Muscle layer of duodenum (tissue), 2 donors: Measurements from ENCODE around the gene CASQ2.
"Not testable (repeated sequence)": the region's sequence is repeated elsewhere in the genome, so short reads cannot be mapped to it uniquely, and the experiment has no call there.

Source experiments
- H3K27ac ChIP-seq: one replicate; pipeline ENCODE4 v1.7.0; 2013; ENCODE audit warnings: mild to moderate bottlenecking, low read length
- H3K27me3 ChIP-seq: one replicate; pipeline ENCODE4 v1.7.0; 2013; ENCODE audit warnings: low read depth, mild to moderate bottlenecking, control low read depth, low read length
- H3K36me3 ChIP-seq, 2 donors: one replicate each; pipeline ENCODE4 v1.7.0; 2013; ENCODE audit warnings: low read length in 2 of 2, control low read depth in 1 of 2, mild to moderate bottlenecking in 1 of 2; ENCODE audit not compliant: insufficient read depth in 2 of 2, control insufficient read depth in 1 of 2
- H3K4me1 ChIP-seq, 2 donors: one replicate each; pipeline ENCODE4 v1.7.0; 2013; ENCODE audit warnings: low read length in 2 of 2, mild to moderate bottlenecking in 2 of 2, control low read depth in 1 of 2, moderate library complexity in 1 of 2; ENCODE audit not compliant: insufficient read depth in 2 of 2, control insufficient read depth in 1 of 2
- H3K4me3 ChIP-seq, 2 donors: one replicate each; pipeline ENCODE4 v1.7.0; 2013; ENCODE audit warnings: low read length in 2 of 2, low read depth in 1 of 2, mild to moderate bottlenecking in 1 of 2
- H3K9me3 ChIP-seq, 2 donors: one replicate each; pipeline ENCODE4 v1.7.0; 2013; ENCODE audit warnings: low read length in 2 of 2, control low read depth in 1 of 2, mild to moderate bottlenecking in 1 of 2; ENCODE audit not compliant: control insufficient read depth in 1 of 2
- donor health status: healthy.

CASQ2 gene

DNA sequence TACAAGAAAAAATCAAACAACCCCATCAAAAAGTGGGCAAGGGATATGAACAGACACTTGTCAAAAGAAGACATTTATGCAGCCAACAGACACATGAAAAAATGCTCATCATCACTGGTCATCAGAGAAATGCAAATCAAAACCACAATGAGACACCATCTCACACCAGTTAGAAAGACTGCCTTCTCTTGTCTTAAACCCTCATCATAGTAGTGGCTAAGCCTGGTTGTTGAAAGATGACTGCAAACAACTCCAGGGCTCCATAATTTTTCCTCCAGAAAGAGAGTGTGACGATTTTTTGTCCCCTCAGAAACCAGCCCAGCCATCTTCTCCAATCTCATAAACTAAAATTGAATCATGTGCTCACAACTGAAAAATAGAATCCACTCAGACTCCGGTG lies 12.1 kb upstream of the CASQ2 start:
- H3K4me3 ChIP-seq, H3K4me1 ChIP-seq, H3K9me3 ChIP-seq, H3K36me3 ChIP-seq, H3K27ac ChIP-seq, H3K27me3 ChIP-seq: not testable (repeated sequence)

DNA sequence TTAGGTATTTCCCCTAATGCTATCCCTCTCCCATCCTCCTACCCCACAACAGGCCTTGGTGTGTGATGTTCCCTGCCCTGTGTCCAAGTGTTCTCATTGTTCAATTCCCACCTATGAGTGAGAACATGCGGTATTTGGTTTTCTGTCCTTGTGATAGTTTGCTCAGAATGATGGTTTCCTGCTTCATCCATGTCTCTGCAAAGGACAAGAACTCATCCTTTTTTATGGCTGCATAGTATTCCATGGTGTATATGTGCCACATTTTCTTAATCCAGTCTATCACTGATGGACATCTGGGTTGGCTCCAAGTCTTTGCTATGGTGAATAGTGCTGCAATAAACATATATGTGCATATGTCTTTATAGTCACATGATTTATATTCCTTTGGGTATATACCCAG lies 10.6 kb upstream of the CASQ2 start:
- H3K36me3 ChIP-seq, H3K4me3 ChIP-seq, H3K4me1 ChIP-seq, H3K27ac ChIP-seq, H3K9me3 ChIP-seq, H3K27me3 ChIP-seq: not testable (repeated sequence)

GRCh38 chr1:115771847-115772457 lies 3.4 kb upstream of the CASQ2 start:
- H3K4me1 ChIP-seq: peaks cover 5 to 7% of the 10 kb centered on the region in 2 donors
- no peaks in the 10 kb centered on the region for H3K9me3 ChIP-seq
- H3K4me3 ChIP-seq: peak overlapping the region in 1 of 2 donors; percentile 22
- H3K27ac ChIP-seq: no peak overlapping the region
- no peaks in the 10 kb centered on the region for H3K36me3 ChIP-seq
- no peaks in the 10 kb centered on the region for H3K27me3 ChIP-seq

DNA sequence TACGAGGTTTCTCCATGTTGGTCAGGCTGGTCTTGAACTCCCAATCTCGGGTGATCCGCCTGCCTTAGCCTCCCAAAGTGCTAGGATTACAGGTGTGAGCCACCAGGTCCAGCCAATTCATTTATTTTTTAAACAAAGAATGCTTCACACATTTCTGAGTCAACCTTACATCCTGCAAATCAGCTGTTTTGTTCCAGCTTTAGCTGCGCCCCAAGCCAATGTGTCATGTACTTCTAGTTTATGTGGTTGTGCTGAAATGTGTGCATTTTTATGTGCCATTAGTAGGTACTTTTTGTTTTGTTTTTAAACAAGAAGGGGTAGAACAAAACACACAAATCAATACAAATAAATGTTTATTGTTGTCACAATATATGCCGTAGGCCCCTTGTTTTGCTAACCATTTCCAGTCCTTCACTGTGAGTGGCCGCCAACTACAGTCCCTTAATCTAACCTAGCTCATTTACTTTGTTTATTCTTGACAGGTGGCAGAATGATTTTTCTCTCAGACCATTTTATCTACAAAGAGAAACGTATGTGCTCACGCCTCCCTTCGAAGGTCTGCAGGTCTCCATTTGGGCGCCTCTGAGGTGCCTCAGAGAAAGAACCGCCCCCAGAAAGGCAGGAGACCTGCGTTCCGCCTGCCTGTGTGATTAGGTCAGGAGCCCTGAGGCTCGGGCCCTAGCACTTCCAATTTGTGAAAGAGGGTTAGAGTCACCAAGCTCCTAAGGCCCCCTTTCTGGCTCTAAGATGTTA lies 2.8 kb upstream of the CASQ2 start:
- Histone ChIP-seq H3K4me3 (peak overlapping the region in 1 of 2 donors; percentile 22), H3K36me3 (no peaks in the 10 kb centered on the region), H3K4me1 (peaks cover 5 to 7% of the 10 kb centered on the region in 2 donors), H3K27me3 (no peaks in the 10 kb centered on the region), H3K27ac (no peak overlapping the region), H3K9me3 (no peaks in the 10 kb centered on the region)

- Histone ChIP-seq H3K4me1 (peaks cover 5 to 7% of the 10 kb centered on the region in 2 donors), H3K27ac (peak overlapping the region; percentile 7), H3K36me3 (no peaks in the 10 kb centered on the region), H3K9me3 (no peaks in the 10 kb centered on the region), H3K27me3 (no peaks in the 10 kb centered on the region), H3K4me3 (peak overlapping the region; percentile 3 to 52)
These were observed 1.1 kb downstream of the CASQ2 start for GRCh38 chr1:115767403-115767802.

GRCh38 chr1:115765091-115765490 lies 3.4 kb downstream of the CASQ2 start:
- Histone ChIP-seq H3K9me3 (no peaks in the 10 kb centered on the region), H3K27ac (peak overlapping the region; percentile 1), H3K4me3 (no peak overlapping the region), H3K27me3 (no peaks in the 10 kb centered on the region), H3K36me3 (no peaks in the 10 kb centered on the region), H3K4me1 (peaks cover 0 to 7% of the 10 kb centered on the region in 2 donors)

- Histone ChIP-seq H3K4me3 (no peak overlapping the region), H3K36me3 (peaks cover 0 to 2% of the 10 kb centered on the region in 2 donors), H3K27me3 (no peaks in the 10 kb centered on the region), H3K9me3 (peaks cover 0 to 3% of the 10 kb centered on the region in 2 donors), H3K4me1 (peaks cover 0 to 2% of the 10 kb centered on the region in 2 donors), H3K27ac (peak overlapping the region; percentile 1)
These were observed 4.0 kb downstream of the CASQ2 start for GRCh38 chr1:115764541-115764940.

DNA sequence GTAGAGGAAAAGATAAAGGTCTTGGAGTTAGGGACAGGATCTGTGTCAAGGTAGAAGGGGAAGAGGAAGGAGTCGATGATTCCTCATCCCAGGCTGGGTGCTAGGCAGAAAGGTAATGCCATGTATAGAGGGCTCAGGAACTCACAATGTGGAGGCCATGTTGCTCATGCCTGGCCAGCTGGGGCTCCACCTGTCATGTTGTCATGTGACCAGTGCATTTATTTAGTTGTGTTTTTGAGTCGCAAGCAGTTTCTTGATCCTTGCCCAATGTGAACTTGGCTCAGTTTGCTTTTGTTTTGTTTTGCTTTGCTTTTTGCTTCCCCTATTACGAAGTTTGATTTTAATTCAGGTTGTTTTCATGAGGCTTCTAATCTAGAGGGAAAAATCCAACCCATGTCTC lies 5.7 kb downstream of the CASQ2 start:
- no peak overlapping the region for H3K4me3 ChIP-seq
- peaks cover 0 to 4% of the 10 kb centered on the region in 2 donors for H3K9me3 ChIP-seq
- no peaks in the 10 kb centered on the region for H3K4me1 ChIP-seq
- H3K36me3 ChIP-seq: peaks cover 0 to 6% of the 10 kb centered on the region in 2 donors
- H3K27me3 ChIP-seq: no peaks in the 10 kb centered on the region
- H3K27ac ChIP-seq: no peak overlapping the region

DNA sequence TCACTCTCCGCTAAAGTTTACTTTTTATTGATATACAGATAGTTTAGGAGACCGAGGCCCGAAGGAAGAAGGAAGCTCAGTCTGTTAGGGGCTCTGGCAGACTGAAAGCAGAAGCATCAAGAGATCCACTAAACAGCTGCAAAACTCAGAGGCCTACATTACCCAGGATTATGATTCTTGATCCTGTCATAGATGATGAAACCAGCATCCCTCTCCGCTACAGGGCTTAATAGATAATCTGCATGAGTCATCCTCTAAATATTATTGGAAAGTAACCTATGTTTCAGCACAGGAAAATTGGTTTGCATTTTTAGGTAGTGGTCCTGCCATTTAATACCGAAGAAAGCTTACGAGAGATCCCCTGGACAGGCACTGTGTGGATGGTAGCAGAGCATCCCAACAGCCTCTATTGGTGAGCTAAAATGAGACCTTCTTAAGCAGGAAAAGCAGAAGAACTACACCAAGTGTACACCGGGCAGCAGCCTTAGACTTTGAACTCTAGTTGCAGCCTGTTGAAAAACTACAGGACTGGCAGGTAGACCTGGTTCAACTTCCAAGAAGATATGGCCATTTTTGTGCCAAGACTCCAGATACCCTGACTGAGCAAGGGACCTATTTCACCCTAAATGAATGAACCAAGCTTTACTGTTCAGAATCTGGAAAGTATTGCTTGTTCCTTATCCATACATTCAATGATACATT lies 6.8 kb downstream of the CASQ2 start:
- peaks cover 0 to 7% of the 10 kb centered on the region in 2 donors for H3K4me1 ChIP-seq

DNA sequence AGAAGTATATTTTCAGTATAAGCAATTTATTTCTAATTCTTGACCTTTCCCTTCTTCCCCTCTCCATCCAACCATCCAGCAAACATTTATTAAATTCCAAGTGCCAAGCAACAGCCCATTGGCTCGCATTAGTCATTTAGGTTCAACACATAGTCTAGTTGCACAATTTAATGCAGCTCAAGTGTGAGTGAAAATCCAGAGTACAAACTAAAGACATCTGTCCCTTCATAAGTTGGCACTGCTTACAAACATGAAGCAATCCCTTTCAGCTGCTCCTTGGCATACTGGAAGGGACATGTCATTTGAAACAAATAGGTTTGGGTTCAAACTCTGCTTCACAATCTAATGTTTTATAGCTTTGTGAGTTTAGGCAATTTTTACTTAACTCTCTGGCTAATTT lies 10.7 kb downstream of the CASQ2 start:
- H3K4me1 ChIP-seq: peaks cover 0 to 20% of the 10 kb centered on the region in 2 donors
- peaks cover 0 to 4% of the 10 kb centered on the region in 2 donors for H3K9me3 ChIP-seq
- H3K36me3 ChIP-seq: peaks cover 0 to 6% of the 10 kb centered on the region in 2 donors
- H3K4me3 ChIP-seq: no peak overlapping the region
- H3K27ac ChIP-seq: no peak overlapping the region
- H3K27me3 ChIP-seq: no peaks in the 10 kb centered on the region

More for the DNA sequence above, 6.8 kb downstream of the CASQ2 start:
- Histone ChIP-seq H3K27ac (no peak overlapping the region), H3K9me3 (peaks cover 0 to 4% of the 10 kb centered on the region in 2 donors), H3K36me3 (peaks cover 0 to 6% of the 10 kb centered on the region in 2 donors), H3K27me3 (no peaks in the 10 kb centered on the region), H3K4me3 (no peak overlapping the region)

- Histone ChIP-seq H3K27ac (no peak overlapping the region), H3K4me1 (peaks cover 0 to 20% of the 10 kb centered on the region in 2 donors), H3K27me3 (no peaks in the 10 kb centered on the region), H3K9me3 (peaks cover 0 to 4% of the 10 kb centered on the region in 2 donors), H3K36me3 (peaks cover 0 to 6% of the 10 kb centered on the region in 2 donors), H3K4me3 (no peak overlapping the region)
These were observed 11.2 kb downstream of the CASQ2 start for GRCh38 chr1:115757326-115757725.
